Measurements from ENCODE around the gene TLR1. TPM values are rescaled to one million over a fixed set of nuclear protein-coding genes. Genes with fewer than 3 reads are reported as not detected.

Gene TLR1
- total RNA-seq, 1 experiment from 2014 or later = 0.28 TPM

GRCh38 chr4:38785041-38785790, 19.4 kb downstream of the TLR1 start (continued):
- TF ChIP-seq, protein P1, sequence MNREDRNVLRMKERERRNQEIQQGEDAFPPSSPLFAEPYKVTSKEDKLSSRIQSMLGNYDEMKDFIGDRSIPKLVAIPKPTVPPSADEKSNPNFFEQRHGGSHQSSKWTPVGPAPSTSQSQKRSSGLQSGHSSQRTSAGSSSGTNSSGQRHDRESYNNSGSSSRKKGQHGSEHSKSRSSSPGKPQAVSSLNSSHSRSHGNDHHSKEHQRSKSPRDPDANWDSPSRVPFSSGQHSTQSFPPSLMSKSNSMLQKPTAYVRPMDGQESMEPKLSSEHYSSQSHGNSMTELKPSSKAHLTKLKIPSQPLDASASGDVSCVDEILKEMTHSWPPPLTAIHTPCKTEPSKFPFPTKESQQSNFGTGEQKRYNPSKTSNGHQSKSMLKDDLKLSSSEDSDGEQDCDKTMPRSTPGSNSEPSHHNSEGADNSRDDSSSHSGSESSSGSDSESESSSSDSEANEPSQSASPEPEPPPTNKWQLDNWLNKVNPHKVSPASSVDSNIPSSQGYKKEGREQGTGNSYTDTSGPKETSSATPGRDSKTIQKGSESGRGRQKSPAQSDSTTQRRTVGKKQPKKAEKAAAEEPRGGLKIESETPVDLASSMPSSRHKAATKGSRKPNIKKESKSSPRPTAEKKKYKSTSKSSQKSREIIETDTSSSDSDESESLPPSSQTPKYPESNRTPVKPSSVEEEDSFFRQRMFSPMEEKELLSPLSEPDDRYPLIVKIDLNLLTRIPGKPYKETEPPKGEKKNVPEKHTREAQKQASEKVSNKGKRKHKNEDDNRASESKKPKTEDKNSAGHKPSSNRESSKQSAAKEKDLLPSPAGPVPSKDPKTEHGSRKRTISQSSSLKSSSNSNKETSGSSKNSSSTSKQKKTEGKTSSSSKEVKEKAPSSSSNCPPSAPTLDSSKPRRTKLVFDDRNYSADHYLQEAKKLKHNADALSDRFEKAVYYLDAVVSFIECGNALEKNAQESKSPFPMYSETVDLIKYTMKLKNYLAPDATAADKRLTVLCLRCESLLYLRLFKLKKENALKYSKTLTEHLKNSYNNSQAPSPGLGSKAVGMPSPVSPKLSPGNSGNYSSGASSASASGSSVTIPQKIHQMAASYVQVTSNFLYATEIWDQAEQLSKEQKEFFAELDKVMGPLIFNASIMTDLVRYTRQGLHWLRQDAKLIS (CRISPR knock-in tag; IDR thresholded peaks at IDR 0.05; ENCODE audit: borderline replicate concordance) = no peak
- no peak for TF ChIP-seq E2F4 (CRISPR knock-in tag; IDR thresholded peaks at IDR 0.05; ENCODE audit: borderline replicate concordance, low read depth)
- TF ChIP-seq HMGXB4 (CRISPR knock-in tag; IDR thresholded peaks at IDR 0.05) = no peak
- TF ChIP-seq MXD4 (CRISPR knock-in tag; IDR thresholded peaks at IDR 0.05; ENCODE audit: borderline replicate concordance) = no peak
- no peak for TF ChIP-seq ZNF263 (CRISPR knock-in tag; IDR thresholded peaks at IDR 0.05; ENCODE audit: low read depth)
- TF ChIP-seq ZNF396 (CRISPR knock-in tag; IDR thresholded peaks at IDR 0.05; ENCODE audit: borderline replicate concordance) = no peak
- no peak for TF ChIP-seq ZBTB21 (CRISPR knock-in tag; IDR thresholded peaks at IDR 0.05; ENCODE audit: borderline replicate concordance)
- TF ChIP-seq E2F1 (CRISPR knock-in tag; IDR thresholded peaks at IDR 0.05) = no peak
- no peak for TF ChIP-seq MYBL2 (CRISPR knock-in tag; IDR thresholded peaks at IDR 0.05)
- TF ChIP-seq, protein P2, sequence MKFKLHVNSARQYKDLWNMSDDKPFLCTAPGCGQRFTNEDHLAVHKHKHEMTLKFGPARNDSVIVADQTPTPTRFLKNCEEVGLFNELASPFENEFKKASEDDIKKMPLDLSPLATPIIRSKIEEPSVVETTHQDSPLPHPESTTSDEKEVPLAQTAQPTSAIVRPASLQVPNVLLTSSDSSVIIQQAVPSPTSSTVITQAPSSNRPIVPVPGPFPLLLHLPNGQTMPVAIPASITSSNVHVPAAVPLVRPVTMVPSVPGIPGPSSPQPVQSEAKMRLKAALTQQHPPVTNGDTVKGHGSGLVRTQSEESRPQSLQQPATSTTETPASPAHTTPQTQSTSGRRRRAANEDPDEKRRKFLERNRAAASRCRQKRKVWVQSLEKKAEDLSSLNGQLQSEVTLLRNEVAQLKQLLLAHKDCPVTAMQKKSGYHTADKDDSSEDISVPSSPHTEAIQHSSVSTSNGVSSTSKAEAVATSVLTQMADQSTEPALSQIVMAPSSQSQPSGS (CRISPR knock-in tag; IDR thresholded peaks at IDR 0.05; ENCODE audit: borderline replicate concordance, low read depth) = no peak

GRCh38 chr4:38784141-38784540, 20.4 kb downstream of the TLR1 start:
- CTCF ChIA-PET = interaction anchor here (5.7 kb wide), 1 partner anchor 25 kb away, joined by 65 read pairs; no protein-coding TSS in a partner anchor
- H3K9me3 Mint-ChIP-seq = no peaks in the 10 kb centered on the region
- TF ChIP-seq NR3C1 (CRISPR knock-in tag; conservative IDR thresholded peaks at IDR 0.05; ENCODE audit: low read depth) (no peak), SMAD4 (CRISPR knock-in tag; IDR thresholded peaks at IDR 0.05) (no peak), RELA (CRISPR knock-in tag; IDR thresholded peaks at IDR 0.05; ENCODE audit: borderline replicate concordance) (no peak), NFYB (CRISPR knock-in tag; conservative IDR thresholded peaks at IDR 0.05; ENCODE audit: low read depth) (no peak), ATF1 (CRISPR knock-in tag; IDR thresholded peaks at IDR 0.05) (no peak), ESRRA (CRISPR knock-in tag; IDR thresholded peaks at IDR 0.05; ENCODE audit: borderline replicate concordance) (no peak), MYBL2 (CRISPR knock-in tag; IDR thresholded peaks at IDR 0.05) (no peak), PRRX2 (CRISPR knock-in tag; IDR thresholded peaks at IDR 0.05) (no peak), ZNF138 (CRISPR knock-in tag; conservative IDR thresholded peaks at IDR 0.05) (no peak)
- TF ChIP-seq, protein P3, sequence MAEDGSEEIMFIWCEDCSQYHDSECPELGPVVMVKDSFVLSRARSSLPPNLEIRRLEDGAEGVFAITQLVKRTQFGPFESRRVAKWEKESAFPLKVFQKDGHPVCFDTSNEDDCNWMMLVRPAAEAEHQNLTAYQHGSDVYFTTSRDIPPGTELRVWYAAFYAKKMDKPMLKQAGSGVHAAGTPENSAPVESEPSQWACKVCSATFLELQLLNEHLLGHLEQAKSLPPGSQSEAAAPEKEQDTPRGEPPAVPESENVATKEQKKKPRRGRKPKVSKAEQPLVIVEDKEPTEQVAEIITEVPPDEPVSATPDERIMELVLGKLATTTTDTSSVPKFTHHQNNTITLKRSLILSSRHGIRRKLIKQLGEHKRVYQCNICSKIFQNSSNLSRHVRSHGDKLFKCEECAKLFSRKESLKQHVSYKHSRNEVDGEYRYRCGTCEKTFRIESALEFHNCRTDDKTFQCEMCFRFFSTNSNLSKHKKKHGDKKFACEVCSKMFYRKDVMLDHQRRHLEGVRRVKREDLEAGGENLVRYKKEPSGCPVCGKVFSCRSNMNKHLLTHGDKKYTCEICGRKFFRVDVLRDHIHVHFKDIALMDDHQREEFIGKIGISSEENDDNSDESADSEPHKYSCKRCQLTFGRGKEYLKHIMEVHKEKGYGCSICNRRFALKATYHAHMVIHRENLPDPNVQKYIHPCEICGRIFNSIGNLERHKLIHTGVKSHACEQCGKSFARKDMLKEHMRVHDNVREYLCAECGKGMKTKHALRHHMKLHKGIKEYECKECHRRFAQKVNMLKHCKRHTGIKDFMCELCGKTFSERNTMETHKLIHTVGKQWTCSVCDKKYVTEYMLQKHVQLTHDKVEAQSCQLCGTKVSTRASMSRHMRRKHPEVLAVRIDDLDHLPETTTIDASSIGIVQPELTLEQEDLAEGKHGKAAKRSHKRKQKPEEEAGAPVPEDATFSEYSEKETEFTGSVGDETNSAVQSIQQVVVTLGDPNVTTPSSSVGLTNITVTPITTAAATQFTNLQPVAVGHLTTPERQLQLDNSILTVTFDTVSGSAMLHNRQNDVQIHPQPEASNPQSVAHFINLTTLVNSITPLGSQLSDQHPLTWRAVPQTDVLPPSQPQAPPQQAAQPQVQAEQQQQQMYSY (CRISPR knock-in tag; IDR thresholded peaks at IDR 0.05) = no peak
- TF ChIP-seq, protein P2 (CRISPR knock-in tag; IDR thresholded peaks at IDR 0.05; ENCODE audit: borderline replicate concordance, low read depth) = no peak
- ATAC-seq (no peak), DNase-seq (ENCODE audit: low spot score) (no peak)
- H3K4me1 Mint-ChIP-seq = no peaks in the 10 kb centered on the region
- POLR2A ChIA-PET = no interaction called here
- H3K27me3 Mint-ChIP-seq (ENCODE audit: low read depth) = peaks cover 2% of the 10 kb centered on the region; the same call in 1 of the 2 replicates
- H3K27ac Mint-ChIP-seq = no peak overlapping the region
- H3K4me3 Mint-ChIP-seq = no peak overlapping the region
- H3K36me3 Mint-ChIP-seq = no peaks in the 10 kb centered on the region
